ENCODE results near the gene SLC7A6. TPM values are rescaled to one million over a fixed set of nuclear protein-coding genes. Genes with fewer than 3 reads are reported as not detected.
A peak's percentile ranks its signal among the peaks of the same experiment; 100 is the strongest.
"Not testable (repeated sequence)": the region's sequence is repeated elsewhere in the genome, so short reads cannot be mapped to it uniquely, and the experiment has no call there.

SLC7A6 gene
- total RNA-seq, 1 donor: 15.2 TPM

- TF ChIP-seq CTCF (IDR thresholded peaks at IDR 0.05; ENCODE audit: insufficient read depth, low read length): peak; percentile 21
- DNase-seq (ENCODE audit: low read depth): peak; percentile 90
- no peak overlapping the region for H3K4me3 ChIP-seq (ENCODE audit: low read depth, low read length)
These were observed 23.2 kb downstream of the SLC7A6 start for GRCh38 chr16:68287276-68288251.

GRCh38 chr16:68288252-68288650 lies 23.9 kb downstream of the SLC7A6 start:
- no peak for DNase-seq (ENCODE audit: low read depth)
- no peak for TF ChIP-seq CTCF (IDR thresholded peaks at IDR 0.05; ENCODE audit: insufficient read depth, low read length)
- H3K4me3 ChIP-seq (ENCODE audit: low read depth, low read length): no peak overlapping the region

GRCh38 chr16:68288796-68289195 lies 24.5 kb downstream of the SLC7A6 start:
- DNase-seq (ENCODE audit: low read depth); H3K4me3 ChIP-seq (ENCODE audit: low read depth, low read length): not testable (repeated sequence)

GRCh38 chr16:68289202-68289601 lies 24.9 kb downstream of the SLC7A6 start:
- no peak for DNase-seq (ENCODE audit: low read depth)
- no peak overlapping the region for H3K4me3 ChIP-seq (ENCODE audit: low read depth, low read length)
- no peak for TF ChIP-seq CTCF (IDR thresholded peaks at IDR 0.05; ENCODE audit: insufficient read depth, low read length)

GRCh38 chr16:68289621-68290329 lies 25.4 kb downstream of the SLC7A6 start:
- no peak overlapping the region for H3K4me3 ChIP-seq (ENCODE audit: low read depth, low read length)
- peak; percentile 46 for DNase-seq (ENCODE audit: low read depth)
- no peak for TF ChIP-seq CTCF (IDR thresholded peaks at IDR 0.05; ENCODE audit: insufficient read depth, low read length)

GRCh38 chr16:68290450-68290849 lies 26.1 kb downstream of the SLC7A6 start:
- H3K4me3 ChIP-seq (ENCODE audit: low read depth, low read length): no peak overlapping the region
- no peak for DNase-seq (ENCODE audit: low read depth)
- no peak for TF ChIP-seq CTCF (IDR thresholded peaks at IDR 0.05; ENCODE audit: insufficient read depth, low read length)

GRCh38 chr16:68291227-68291626 lies 26.9 kb downstream of the SLC7A6 start:
- H3K4me3 ChIP-seq (ENCODE audit: low read depth, low read length): no peak overlapping the region
- DNase-seq (ENCODE audit: low read depth): no peak
- TF ChIP-seq CTCF (IDR thresholded peaks at IDR 0.05; ENCODE audit: insufficient read depth, low read length): no peak

Data from fibroblast of the aortic adventitia (primary cell).